ENCODE measurements around the gene CHST1. TPM values are rescaled to one million over a fixed set of nuclear protein-coding genes. Genes with fewer than 3 reads are reported as not detected.

CHST1 gene
- total RNA-seq, 2 donors from 2014 or later, result 3.3 to 5.2 TPM

DNA sequence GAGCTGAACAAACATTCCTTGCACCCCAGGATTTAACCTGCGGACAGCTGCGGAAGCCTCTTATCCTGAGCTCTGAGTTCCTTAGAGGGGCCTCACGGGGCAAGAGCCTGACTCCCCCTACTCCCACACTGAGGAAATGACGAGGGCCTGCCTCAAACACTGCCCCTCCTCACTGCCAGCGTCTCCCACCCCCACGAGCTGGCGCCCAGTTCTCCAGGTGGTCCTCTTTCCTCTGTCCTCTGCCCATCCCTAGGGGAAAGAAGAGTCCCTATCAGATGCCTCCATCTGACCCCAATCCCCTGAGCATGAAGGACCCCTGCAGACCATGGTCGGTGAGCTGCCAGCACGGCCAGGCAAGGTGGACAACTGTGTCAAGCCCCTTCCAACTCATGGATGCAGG lies 14.3 kb downstream of the CHST1 start:
- intact Hi-C loops (cut with DNase I), result loop anchor here (10.0 kb wide), 1 partner anchor 276 kb away; no protein-coding TSS in a partner anchor
- DNase-seq (ENCODE audit: low spot score), result peak; percentile 50

GRCh38 chr11:45650166-45651095 lies 15.0 kb downstream of the CHST1 start:
- DNase-seq (ENCODE audit: low spot score), result peak; percentile 40
- intact Hi-C loops (cut with DNase I), result loop anchor here (10.0 kb wide), 1 partner anchor 276 kb away; no protein-coding TSS in a partner anchor

DNA sequence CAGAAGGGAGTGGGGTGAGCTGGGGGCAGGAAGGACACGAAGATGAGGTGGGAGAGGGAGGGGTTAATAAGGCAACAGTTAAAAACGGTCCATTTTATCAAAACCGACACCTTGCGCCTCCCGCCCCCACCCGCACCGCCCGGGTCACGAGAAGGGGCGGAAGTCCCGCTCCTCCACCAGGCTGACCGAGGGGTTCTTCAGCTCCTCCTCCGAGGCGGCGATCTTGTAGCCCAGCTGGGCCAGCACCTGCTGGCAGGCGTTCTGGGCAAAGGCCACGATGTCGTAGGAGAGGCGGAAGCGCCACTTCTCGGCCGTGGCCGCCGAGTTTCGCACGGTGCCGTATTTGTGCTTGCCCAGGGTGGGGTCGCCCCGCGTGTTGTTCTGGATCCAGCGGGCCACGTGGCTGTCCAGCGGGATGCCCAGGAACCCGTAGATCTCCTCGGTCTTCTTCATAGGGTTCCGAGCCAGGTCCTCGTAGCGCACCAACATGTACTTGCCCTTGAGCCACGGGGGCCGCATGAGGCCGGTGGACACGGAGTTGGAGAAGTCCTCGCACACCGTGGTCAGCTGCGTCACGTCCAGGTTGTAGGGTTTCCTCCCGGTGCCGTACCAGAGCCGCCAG lies 15.8 kb downstream of the CHST1 start:
- intact Hi-C loops (cut with DNase I), result loop anchor here (10.0 kb wide), 1 partner anchor 275 kb away; no protein-coding TSS in a partner anchor
- DNase-seq (ENCODE audit: low spot score), result no peak

DNA sequence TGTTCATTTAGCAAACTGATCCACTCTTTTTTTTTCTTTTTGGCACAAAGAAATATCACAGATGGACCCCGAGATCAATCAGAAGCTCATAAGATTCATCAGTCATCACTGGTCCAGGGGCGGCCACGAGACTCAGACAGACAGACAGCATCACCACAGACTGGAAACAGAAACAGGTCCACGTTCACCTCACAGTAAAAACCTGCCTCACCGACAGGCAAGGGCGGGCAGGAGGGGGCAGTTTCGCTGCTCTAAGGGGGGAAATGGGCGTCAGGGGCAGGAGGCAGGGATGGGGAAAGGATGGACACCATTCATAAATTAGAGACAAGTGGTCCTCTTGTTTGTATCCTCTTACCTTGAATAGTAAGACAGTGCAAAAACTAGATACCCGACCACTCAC lies 16.5 kb downstream of the CHST1 start:
- no peak for DNase-seq (ENCODE audit: low spot score)
- intact Hi-C loops (cut with DNase I), result no loop called here

- DNase-seq (ENCODE audit: low spot score), result no peak
- intact Hi-C loops (cut with DNase I), result no loop called here
Measured at GRCh38 chr11:45647786-45648185, 17.6 kb downstream of the CHST1 start.

DNA sequence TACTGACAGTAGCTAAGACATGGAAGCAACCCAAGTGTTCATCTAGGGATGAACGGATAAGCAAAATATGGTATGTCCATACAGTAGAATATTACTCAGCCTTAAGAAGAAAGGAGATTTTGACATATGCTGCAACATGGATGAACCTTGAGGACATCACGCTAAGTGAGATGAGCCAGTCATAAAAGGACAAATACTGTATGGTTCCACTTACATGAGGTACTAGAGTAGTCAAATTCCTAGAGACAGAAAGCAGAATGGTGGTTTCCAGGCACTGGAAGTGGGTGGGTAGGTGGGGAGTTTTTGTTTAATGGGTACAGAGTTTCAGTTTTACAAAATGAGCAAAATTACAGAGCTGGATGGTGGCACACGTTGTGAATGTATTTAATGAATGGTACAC lies 18.1 kb downstream of the CHST1 start:
- DNase-seq (ENCODE audit: low spot score), result no peak
- intact Hi-C loops (cut with DNase I), result no loop called here

DNA sequence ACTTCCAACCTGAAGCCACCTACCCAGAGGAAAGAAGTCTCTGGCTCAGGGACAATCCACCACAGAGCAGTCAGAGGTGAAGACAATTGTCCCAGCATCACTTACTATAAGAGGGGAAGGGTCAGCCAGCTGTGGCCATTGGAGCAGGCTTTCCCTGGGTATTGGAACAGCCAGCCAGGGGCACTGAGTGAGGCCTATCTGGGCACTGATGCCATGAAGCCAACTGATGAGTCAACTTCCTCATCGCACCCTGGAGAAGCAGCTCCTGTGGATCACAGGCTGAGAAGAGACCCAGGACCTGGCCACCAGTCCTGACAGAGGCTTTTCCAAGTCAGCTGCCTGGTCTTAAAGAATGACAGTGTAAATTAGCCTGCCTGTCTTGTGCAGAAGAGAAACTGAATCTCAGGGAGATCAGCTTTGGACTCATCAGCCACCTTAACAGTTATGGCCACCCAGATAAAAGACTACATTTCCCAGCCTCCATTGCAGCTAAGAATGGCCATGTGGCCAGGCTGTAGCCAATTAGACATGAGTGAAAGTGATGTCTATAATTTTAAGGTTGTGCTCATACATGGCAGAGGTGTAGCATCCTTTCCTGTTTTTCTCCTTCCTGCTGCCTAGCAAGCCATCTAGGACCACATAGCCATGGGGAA lies 19.0 kb downstream of the CHST1 start:
- no peak for DNase-seq (ENCODE audit: low spot score)
- intact Hi-C loops (cut with DNase I), result no loop called here

GRCh38 chr11:45644981-45645889 lies 20.2 kb downstream of the CHST1 start:
- intact Hi-C loops (cut with DNase I), result no loop called here

GRCh38 chr11:45643598-45644260 lies 21.7 kb downstream of the CHST1 start:
- DNase-seq (ENCODE audit: low spot score), result no peak
- intact Hi-C loops (cut with DNase I), result no loop called here

More at GRCh38 chr11:45644981-45645889, 20.2 kb downstream of the CHST1 start:
- DNase-seq (ENCODE audit: low spot score), result peak; percentile 62

GRCh38 chr11:45641961-45642360 lies 23.5 kb downstream of the CHST1 start:
- peak; percentile 40 for DNase-seq (ENCODE audit: low spot score)
- intact Hi-C loops (cut with DNase I), result no loop called here

GRCh38 chr11:45638051-45638450 lies 27.4 kb downstream of the CHST1 start:
- no peak for DNase-seq (ENCODE audit: low spot score)
- intact Hi-C loops (cut with DNase I), result loop anchor here in 1 of 2 donors (5.0 kb wide), 1 partner anchor 1421 kb away; no protein-coding TSS in a partner anchor

DNA sequence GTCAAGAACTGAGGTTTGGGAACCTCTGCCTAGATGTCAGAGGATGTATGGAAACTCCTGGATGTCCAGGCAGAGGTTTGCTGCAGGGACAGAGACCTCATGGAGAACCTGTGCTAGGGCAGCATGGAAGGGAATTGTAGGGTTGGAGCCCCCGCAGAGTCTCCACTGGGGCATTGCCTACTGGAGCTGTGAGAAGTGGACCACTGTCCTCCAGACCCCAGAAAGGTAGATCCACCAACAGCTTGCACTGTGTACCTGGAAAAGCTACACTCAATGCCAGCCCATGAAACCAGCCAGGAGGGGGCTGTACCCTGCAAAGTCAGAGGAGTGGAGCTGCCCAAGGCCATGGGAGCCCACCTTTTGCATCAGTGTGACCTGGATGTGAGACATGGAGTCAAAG lies 29.5 kb downstream of the CHST1 start:
- intact Hi-C loops (cut with DNase I), result loop anchor here in 1 of 2 donors (5.0 kb wide), 1 partner anchor 1419 kb away; no protein-coding TSS in a partner anchor
- DNase-seq (ENCODE audit: low spot score), result no peak

- no peak for DNase-seq (ENCODE audit: low spot score)
- intact Hi-C loops (cut with DNase I), result no loop called here
Measured at GRCh38 chr11:45625611-45626010, 39.8 kb downstream of the CHST1 start.

DNA sequence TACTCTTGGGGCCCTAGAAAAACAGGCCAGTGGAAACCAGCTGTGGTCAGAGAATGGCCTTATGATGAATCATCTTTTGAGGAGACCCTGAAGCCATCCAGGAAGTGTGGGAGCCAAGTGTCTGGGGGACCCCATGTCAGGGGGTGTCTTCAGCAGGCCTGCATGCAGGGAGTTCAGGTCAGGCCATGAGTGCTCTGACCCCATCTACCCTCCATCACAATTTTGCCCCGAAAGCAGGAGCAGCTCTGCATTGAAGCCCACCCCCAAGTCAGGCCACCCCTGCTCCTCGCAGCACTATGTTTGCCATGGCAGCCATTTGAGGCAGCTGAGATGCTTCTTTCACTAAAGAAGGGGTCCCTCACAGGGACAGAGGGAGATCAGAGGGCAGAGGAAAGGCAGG lies 41.3 kb downstream of the CHST1 start:
- DNase-seq (ENCODE audit: low spot score), result no peak
- intact Hi-C loops (cut with DNase I), result loop anchor here in 1 of 2 donors (5.0 kb wide), 1 partner anchor 68 kb away; no protein-coding TSS in a partner anchor

- intact Hi-C loops (cut with DNase I), result loop anchor here in 1 of 2 donors (5.0 kb wide), 1 partner anchor 69 kb away; no protein-coding TSS in a partner anchor
- no peak for DNase-seq (ENCODE audit: low spot score)
Measured at GRCh38 chr11:45622861-45623260, 42.6 kb downstream of the CHST1 start.

GRCh38 chr11:45622283-45622682 lies 43.1 kb downstream of the CHST1 start:
- DNase-seq (ENCODE audit: low spot score), result no peak
- intact Hi-C loops (cut with DNase I), result loop anchor here in 1 of 2 donors (5.0 kb wide), 1 partner anchor 70 kb away; no protein-coding TSS in a partner anchor

GRCh38 chr11:45621588-45621987 lies 43.8 kb downstream of the CHST1 start:
- intact Hi-C loops (cut with DNase I), result loop anchor here in 1 of 2 donors (5.0 kb wide), 1 partner anchor 71 kb away; no protein-coding TSS in a partner anchor

DNA sequence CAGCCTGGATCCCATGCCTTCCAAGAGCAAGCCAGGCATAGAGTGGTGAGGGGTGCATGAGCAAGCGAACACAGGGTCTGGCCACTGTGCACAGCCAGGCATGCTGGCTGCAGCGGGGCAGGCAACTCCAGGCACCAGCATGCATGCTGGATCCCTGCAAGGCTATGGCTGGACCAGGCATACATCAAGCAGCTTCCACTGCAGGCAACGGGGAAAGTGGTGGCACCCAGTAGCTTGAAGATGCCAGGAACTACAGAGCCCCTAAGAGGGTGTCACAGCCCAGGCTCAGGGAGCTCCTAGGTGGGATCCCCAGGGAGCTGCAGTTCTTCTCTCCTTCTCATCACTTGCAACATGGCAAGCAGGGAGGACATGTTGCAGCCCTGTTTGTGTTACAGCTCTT lies 45.2 kb downstream of the CHST1 start:
- DNase-seq (ENCODE audit: low spot score), result no peak
- intact Hi-C loops (cut with DNase I), result loop anchor here in 1 of 2 donors (5.0 kb wide), 1 partner anchor 72 kb away; no protein-coding TSS in a partner anchor

More at GRCh38 chr11:45621588-45621987, 43.8 kb downstream of the CHST1 start:
- DNase-seq (ENCODE audit: low spot score), result no peak

All from posterior vena cava (tissue), 2 donors.